EL (cell line): Measurements from ENCODE around the gene PSMD6.

Source experiments
- DNase-seq: peaks from one replicate; pipeline ENCODE4 v3.0.0-alpha.2; 2016

Gene PSMD6

GRCh38 chr3:64008017-64008416 is 15.3 kb downstream of the PSMD6 start:
- DNase-seq: no peak

DNA sequence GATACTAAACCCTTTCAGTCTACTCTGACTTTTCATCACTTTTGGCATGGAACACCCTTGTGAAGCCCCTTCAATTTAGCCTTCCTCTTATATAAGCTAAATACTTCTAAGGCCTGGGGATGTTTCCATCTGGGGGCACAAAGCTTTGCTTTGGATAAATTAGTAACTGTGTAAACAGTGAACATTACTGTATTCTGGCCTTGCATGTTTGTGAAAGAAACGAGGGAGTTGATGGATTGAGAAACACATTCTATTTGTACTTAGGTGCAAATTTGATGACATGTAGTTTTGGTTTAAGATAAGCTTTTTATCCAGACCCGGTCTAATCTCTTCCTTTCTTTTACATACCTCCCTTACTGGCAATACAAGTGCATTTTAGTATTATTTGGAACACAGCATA is 19.7 kb downstream of the PSMD6 start:
- DNase-seq: no peak

DNA sequence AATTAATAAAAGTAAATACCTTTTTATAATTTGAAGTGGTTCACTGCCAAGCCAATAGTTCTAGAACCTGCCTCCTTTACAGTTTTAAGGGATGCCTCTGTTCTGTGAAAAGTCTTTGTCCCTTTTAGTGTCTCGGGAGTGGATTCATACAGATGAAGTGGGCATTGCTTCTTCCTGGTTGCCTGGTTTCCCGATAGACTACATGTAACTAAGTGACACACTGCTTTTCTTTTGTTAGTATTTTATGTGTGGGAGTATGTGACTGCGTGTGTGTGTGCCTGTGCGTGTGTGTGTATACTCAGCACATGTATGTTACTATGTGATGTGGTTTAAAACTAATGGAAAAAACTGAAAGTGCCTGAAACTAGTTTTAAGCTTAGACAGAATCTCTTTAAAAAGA is 21.1 kb downstream of the PSMD6 start:
- no peak for DNase-seq

DNA sequence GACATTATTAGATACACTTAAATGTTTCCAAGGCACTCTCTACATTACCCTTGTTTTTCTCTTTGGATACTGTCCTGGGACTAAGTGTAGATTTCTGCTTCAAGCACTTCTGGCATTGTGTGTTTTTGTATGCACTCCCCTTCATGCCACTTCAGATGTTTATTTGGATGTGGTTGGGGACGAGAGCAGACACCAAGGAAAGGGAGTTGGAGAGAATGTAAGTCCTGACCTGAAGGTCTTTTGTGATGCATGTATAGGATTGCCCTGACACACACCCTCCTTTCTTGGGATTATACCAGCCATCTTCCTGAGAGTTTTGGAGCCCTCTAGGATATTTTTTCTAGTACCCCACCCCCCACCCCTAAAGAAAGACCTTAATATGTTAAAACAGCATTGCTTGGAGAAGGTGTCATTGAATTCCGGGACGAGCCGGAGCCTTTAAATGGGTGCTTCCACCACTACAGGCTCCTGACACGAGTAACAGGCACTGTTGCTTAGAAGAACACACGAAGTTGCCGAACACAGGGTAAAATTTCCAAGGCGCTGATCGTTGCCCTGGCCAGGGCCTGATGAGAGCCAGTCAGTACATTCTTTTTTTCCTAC is 22.7 kb downstream of the PSMD6 start:
- DNase-seq: no peak

DNA sequence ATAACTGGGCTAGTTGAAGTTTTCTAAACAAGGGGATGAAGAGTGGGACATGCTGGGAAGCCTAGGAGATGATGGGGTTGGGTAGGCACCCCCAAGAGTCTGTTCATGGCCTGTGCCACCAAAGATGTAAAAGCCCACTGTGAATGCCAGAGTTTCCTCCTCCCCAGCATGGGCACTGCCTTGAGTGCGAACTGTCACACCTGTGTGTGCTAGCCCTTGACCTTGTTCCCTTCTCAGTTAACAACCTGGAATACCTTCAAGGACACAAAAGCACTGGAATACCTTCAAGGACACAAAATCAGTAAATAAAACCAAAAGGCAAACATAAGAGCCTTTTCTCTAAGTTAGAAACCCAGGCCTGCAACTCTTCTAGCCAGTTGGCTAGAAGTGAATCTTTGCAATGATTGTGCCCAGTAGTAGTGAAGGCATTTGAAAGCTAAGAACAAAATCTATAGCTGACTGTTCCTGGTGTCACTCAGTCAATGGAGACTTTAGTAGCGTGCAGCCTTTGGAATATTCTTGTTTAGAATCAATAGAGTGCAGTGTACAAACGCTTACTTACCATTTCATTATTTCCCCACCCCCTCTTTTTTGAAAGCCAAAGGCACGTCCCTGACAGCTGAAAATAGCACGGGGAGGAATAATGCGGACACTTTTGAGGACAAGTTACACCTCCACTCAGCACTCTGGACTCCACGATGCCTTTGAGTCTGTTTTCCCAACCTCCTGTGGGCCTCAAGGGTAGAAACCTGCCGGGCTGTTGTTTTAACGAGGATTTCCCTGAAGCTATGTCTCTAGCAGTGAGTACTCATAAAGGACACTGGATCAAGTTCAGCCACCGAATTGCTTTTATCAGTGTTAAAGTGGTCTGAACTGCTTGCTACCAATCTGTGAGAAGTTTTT is 24.2 kb downstream of the PSMD6 start:
- DNase-seq: no peak

GRCh38 chr3:63995086-63995485 is 28.2 kb downstream of the PSMD6 start:
- no peak for DNase-seq

- peak; percentile 72 for DNase-seq
These were observed 29.6 kb downstream of the PSMD6 start for GRCh38 chr3:63993653-63994079.

DNA sequence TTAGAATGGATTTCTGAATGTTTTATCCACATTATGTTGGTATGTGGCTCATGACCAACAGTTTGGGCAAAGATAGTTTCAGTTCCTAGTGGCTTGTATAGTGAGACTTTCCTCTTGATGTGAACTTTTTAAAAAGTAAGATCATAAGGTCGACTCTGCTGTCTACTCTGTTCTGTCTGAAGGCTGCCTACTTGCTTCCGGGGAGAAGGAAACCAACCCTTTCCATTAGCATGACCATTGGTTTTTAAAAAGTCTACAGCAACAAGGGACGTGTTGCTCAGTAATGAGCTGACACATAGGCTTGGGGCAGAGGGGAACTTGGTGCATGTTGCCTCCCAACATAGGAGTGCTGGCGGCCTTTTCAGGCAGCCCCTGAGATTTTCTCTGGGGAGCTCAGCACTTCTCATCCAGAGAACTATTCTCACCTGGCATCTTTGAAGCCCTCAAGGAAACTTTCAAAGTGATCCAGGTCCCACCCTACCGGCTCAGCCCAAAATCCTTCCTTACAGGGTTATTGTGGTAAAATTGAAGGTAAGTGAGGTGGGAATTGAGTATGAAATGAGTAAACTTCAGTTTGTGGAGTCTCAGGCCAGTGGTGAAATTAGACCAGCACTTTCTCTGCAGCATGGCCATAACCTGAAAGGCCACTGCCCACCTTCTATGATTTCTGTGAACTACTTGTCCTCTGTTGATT is 30.6 kb downstream of the PSMD6 start:
- no peak for DNase-seq

DNA sequence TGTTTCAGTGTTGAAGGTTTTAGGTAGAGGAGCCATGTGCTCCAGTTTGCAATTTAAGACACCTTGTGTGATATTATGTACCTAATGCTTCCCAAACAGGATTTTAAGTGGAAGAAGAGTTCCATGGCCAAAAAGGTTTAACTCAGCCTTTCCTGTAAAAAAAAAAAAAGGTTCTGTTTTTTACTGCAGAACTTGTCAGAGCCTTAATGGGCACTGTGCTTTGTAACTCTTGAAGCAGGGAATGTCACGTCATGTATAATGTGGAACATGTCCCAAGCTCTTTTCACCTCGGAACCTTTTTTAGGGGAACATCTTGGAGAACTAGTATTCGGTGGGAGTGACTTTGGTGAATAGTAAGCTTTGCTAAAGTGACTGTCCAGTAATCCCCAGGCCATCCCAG is 31.6 kb downstream of the PSMD6 start:
- no peak for DNase-seq

GRCh38 chr3:63990733-63991132 is 32.6 kb downstream of the PSMD6 start:
- no peak for DNase-seq

GRCh38 chr3:63990204-63990603 is 33.1 kb downstream of the PSMD6 start:
- no peak for DNase-seq

GRCh38 chr3:63988943-63989342 is 34.4 kb downstream of the PSMD6 start:
- no peak for DNase-seq

DNA sequence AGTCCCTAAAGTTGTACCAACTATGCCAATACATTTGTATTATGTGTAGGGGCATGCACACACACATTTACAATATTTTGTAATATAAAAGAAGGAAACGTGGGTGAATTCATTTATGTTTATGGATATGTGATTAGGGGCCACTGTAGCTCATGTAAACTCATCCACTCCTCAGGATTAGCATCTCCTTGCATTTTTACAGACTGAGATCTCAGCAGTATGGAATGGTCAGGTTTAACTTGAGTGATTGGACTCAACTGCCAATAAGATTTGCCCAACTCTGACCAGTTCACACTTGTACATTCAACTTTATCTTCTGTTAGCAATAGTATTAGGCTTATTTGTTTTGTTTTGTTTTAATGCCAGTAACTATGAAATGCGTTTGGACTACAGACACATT is 36.5 kb downstream of the PSMD6 start:
- no peak for DNase-seq

DNA sequence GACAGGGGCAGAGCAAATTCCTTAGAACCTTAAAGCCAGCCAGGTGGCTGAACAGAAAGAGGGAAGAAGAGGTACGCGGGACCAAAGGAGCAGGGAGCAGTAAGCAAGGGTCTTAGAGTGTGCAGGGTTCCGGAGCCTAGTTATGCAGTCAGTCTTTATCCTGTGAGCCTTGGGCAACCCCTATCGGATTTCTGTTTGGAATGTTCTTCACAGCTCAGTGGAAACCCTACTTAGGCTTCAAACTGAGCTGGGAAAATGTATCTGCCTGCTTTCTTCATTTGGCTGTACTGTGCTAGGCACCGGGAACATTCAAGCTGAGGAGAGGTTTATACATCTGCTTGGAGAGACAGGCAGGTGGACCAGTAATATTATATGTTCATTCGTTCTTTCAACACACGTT is 37.1 kb downstream of the PSMD6 start:
- DNase-seq: no peak

- DNase-seq: no peak
These were observed 38.9 kb downstream of the PSMD6 start for GRCh38 chr3:63984391-63984790.

DNA sequence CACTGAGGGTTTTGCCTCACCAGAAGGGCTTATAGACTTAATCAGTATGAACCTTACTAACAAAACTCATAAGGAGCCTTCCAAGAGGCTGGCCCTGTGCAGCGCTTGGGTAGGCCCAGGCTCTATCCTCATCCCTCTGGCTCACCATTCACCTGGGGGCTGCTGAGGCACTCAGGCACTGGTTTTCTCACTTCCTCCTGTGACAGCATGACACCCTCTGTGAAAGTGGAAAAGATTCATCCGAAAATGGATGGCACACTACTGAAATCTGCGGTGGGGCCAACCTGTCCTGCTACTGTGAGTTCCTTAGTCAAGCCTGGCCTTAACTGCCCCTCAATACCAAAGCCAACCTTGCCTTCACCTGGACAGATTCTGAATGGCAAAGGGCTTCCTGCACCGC is 41.3 kb downstream of the PSMD6 start:
- no peak for DNase-seq

DNA sequence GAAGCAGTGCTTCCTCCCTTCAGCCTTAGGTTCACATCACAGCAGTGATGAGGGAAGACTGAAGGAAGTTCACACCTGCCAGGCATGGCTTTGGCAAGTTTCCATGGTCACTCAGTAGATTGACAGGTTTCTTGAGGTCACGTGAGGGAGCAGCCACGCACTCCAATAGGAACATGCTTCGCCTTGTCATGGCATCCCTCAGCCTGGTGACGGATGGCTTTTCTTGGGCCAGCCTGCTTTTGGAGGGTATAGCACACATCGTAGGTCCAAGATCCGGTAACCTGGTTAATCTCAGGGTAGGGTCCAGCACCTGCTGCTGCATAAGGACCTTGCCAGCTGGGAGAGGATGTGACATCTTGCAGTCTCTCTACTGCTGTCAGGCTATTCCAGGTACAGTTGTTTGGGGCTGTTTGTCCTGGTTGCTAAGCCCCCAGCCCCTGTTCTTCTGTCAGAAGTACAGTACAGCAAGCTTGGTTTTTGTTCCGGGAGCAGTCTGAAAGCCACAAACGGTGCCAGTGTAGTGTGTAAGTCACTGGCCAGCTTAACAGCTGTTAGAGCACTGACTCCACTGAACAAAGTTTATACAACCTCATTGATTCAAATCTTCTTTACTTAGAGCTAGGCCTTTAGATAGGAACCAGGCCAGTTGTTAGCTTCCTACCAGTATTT is 42.3 kb downstream of the PSMD6 start:
- DNase-seq: no peak

GRCh38 chr3:63980019-63980418 is 43.3 kb downstream of the PSMD6 start:
- no peak for DNase-seq

DNA sequence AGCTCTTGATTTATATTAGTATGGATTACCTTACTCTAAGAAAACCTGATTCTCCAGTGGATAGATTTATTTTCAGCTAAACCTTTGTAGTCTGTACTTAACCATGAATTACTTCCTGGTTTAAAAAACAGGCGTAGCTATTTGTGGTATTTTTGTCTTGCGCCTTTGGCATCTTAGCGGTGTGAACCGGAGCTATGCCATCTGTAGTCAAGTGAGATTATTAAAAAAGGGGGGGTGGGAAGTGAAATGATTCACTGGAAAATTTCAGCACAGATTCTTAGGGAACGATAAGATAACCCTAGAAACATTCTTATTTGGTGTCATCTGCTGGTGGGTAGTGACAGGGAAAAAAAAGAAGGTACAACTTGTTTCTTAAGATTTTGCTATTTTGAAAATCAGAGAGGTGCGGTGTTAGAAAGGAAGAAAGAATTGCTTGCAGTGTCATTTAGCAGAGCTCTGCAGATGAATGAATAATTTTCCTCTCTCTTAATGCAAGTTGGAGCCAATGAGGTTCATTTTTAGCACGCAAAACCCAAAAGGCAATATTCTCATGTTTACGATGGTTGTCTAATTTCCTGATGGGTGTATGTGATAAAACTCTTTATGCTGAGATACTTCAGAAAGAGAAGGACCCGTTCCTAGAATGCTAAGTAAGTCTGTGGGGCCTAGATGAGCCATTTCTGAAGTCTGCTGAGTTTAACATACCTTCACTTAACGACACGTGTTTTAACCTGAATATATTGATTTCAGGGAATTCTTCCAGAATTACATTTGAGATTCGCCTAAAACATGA is 44.0 kb downstream of the PSMD6 start:
- peak; percentile 53 for DNase-seq

GRCh38 chr3:63977893-63978292 is 45.4 kb downstream of the PSMD6 start:
- no peak for DNase-seq

DNA sequence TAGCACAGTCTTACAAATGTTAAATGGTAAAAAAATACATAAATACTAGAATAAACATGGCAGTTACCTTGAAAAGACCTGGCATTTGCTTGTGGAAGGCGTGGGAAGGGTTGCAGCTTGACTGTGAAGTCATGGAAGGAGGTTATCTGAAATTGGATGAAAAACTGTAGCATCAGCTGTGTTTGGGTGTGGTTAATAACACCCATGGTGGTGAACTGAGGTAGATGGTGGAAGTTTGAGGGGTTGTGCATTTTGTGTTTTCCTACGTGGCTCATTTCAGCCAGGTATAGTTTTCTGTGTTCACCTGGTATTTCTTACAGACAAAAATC is 46.5 kb downstream of the PSMD6 start:
- DNase-seq: no peak

DNA sequence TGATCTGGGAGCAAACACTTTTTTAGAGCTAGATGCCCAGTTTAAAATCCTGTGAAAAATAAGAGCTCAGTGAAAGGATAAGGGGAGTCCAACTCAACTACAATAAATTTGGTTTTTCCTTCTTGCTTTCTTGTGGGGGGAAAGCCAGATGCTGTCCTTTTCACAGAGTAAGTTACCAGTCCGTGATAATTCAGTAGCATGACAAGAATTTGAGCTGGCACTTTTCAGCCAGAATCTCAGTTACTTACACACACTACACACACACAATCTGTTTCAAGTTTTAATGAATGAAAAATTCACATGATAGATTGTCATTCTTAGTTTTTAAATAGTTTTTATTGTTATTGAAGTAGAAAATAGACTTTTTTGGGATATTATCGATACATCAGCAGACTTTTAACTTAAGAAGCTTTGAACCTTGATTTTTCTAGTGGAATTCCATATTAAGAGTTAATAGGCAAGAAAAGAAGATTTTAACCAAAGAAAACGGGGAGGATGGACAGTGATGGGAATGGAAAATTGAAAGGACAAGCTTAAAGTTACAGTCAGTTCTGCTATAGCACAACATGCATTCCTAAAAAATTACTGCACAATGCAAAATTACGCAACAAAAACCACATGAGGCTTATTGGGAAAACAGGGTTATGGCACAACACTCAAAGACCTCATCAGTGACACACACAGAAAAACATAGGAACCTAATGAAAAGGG is 47.0 kb downstream of the PSMD6 start:
- peak; percentile 93 for DNase-seq
